Adipose tissue (tissue), 3 donors: ENCODE data around the gene KCNMA1. TPM values are rescaled to one million over a fixed set of nuclear protein-coding genes. Genes with fewer than 3 reads are reported as not detected.

Source experiments
- H3K27ac ChIP-seq: one replicate; pipeline ENCODE4 v1.5.1; 2013; ENCODE audit warnings: low read depth, low read length
- WGBS, 3 donors: extraction: QIAGEN DNeasy Blood & Tissue Kit; methylation state at CpG; one replicate each; pipeline ENCODE4 v1.1.7; 2013; 5-methylcytosine and 5-hydroxymethylcytosine counted together
- polyA plus RNA-seq, 3 donors: library from polyadenylated mRNA; stranded (reverse); fragments of 200-250 nt; gene quantifications; one replicate each; pipeline ENCODE4 v1.2.3, GENCODE V29; 2013
- donor health status: healthy with polysubstance abuse.
- donor health status: Bipolar disorder and iron deficiency.
- donor health status: healthy.

Gene KCNMA1
- polyA plus RNA-seq, 3 donors, result 2.5 to 5.1 (median 3.8) TPM

DNA sequence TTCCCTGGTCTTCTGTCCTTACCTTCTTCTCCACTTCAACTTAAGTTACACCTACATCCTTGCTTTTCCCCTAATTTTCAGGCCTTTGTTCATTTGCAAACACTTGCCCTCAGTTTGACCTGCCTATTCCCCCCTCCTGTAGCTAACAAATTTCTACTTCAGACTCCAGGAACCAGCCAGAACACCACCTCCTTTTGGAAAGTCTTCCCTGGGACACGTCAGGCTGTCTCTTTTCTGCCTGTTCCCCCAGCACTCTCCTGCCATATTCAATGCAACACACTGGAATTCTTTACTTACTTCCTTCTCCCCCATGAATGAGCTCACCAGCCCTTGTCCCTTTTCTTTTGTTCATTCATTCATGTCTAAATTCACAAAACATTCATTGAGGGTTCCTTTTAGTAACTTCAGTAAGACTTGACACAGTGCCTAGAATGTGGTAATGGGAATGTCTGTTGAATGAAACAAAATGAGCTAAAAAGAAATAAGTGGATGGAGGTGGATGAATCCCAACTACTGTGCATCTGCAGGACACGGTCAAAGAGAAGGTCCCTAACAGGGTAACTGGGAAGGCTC is 478.0 kb downstream of the KCNMA1 start:
- H3K27ac ChIP-seq, result no peak overlapping the region
- WGBS, 3 donors, result 54 to 83% (median 63%) methylated on average over 2 of the region's 2 CpGs

DNA sequence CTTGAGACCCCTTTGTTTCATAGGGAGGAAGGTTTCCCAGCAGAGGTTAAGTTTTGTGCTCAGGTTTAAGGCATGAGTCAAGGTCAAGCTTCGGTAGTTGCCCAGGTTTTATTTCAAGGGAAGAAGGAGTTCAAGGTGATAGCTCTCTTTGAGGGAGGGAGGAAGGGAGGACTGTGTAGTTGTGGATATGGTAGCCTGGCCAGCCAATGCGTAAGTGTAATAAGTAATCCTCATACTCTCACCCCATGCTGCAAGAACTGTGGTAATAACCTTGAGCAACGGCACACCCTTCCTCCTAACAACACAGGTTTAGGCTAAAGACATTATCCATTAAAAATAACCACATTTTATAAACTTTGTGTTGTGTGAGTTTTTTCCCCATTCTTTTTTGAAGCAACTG is 478.9 kb downstream of the KCNMA1 start:
- 59 to 70% (median 61%) methylated on average over 3 of the region's 3 CpGs for WGBS, 3 donors
- no peak overlapping the region for H3K27ac ChIP-seq

DNA sequence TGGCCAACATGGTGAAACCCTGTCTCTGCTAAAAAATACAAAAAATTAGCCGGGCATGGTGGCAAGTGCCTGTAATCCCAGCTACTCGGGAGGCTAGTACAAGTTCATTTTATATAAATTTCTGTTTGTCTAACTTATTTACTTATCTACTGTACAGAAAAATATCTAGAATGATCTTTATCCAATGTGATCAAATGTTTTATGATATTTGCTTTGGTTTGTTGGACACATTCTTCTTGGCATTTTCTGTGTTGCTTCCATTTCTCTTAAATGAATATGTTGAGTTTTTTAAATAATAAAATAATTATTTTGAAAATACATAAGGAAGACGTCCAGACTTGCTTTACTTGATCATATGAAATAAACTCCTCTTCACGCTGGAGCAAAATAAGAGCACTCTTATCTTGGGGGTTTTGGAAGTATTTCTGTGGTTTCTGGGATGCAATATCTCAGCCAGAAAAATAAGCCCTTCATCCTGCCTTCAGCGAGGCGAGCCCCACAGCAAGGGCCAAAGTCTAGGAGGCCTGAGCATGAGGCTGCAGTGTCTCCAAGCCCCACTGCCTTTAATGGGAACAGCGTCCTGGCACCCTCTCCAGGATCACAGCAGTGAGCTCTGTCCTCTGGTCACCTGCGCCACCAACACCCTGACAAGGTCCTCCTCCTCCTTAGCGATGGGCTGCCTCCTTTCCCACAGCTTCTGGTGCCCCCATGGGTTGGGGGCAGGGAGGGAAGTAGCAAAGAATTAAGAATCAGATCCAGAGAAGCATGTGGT is 480.2 kb downstream of the KCNMA1 start:
- no peak overlapping the region for H3K27ac ChIP-seq
- 78 to 89% (median 81%) methylated on average over 9 of the region's 9 CpGs for WGBS, 3 donors

- 43 to 65% (median 47%) methylated on average over 5 of the region's 5 CpGs for WGBS, 3 donors
- no peak overlapping the region for H3K27ac ChIP-seq
Observed at GRCh38 chr10:77156406-77156879, 481.2 kb downstream of the KCNMA1 start.

GRCh38 chr10:77152256-77152655 is 485.4 kb downstream of the KCNMA1 start:
- WGBS, 3 donors, result 84 to 100% (median 91%) methylated on average over 1 of the region's 1 CpG
- H3K27ac ChIP-seq, result no peak overlapping the region

- no peak overlapping the region for H3K27ac ChIP-seq
- 89 to 100% (median 90%) methylated on average over 1 of the region's 1 CpG for WGBS, 3 donors
Observed at GRCh38 chr10:77151408-77151807, 486.2 kb downstream of the KCNMA1 start.

GRCh38 chr10:77149706-77150105 is 487.9 kb downstream of the KCNMA1 start:
- 82 to 95% (median 90%) methylated on average over 2 of the region's 2 CpGs for WGBS, 3 donors
- no peak overlapping the region for H3K27ac ChIP-seq

DNA sequence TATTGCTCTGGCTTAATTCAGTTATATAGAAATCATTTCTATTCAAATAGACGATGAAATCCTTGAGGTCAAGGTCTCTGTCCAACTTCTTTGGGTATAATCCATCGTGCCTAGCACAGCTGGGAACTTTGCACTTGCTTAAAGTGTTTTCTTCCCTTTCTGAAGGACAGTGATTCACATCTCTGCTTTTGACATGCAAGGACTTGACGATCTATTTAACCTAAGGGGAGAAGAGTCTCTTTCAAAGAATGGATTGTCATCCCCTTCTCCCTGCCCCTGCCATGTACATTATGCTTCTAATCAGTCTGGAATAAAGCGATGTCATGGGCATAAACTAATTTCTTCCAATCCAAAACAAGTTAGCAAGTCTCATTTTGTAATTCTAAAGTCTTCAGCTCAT is 488.6 kb downstream of the KCNMA1 start:
- H3K27ac ChIP-seq, result no peak overlapping the region
- WGBS, 3 donors, result 89 to 90% (median 89%) methylated on average over 4 of the region's 4 CpGs

GRCh38 chr10:77147871-77148270 is 489.7 kb downstream of the KCNMA1 start:
- no peak overlapping the region for H3K27ac ChIP-seq
- WGBS, 3 donors, result 96 to 100% (median 98%) methylated on average over 1 of the region's 1 CpG

GRCh38 chr10:77146712-77147336 is 490.8 kb downstream of the KCNMA1 start:
- no peak overlapping the region for H3K27ac ChIP-seq
- WGBS, 3 donors, result 76 to 79% (median 77%) methylated on average over 5 of the region's 5 CpGs

GRCh38 chr10:77144656-77145055 is 493.0 kb downstream of the KCNMA1 start:
- 49 to 94% (median 50%) methylated on average over 3 of the region's 3 CpGs for WGBS, 3 donors

DNA sequence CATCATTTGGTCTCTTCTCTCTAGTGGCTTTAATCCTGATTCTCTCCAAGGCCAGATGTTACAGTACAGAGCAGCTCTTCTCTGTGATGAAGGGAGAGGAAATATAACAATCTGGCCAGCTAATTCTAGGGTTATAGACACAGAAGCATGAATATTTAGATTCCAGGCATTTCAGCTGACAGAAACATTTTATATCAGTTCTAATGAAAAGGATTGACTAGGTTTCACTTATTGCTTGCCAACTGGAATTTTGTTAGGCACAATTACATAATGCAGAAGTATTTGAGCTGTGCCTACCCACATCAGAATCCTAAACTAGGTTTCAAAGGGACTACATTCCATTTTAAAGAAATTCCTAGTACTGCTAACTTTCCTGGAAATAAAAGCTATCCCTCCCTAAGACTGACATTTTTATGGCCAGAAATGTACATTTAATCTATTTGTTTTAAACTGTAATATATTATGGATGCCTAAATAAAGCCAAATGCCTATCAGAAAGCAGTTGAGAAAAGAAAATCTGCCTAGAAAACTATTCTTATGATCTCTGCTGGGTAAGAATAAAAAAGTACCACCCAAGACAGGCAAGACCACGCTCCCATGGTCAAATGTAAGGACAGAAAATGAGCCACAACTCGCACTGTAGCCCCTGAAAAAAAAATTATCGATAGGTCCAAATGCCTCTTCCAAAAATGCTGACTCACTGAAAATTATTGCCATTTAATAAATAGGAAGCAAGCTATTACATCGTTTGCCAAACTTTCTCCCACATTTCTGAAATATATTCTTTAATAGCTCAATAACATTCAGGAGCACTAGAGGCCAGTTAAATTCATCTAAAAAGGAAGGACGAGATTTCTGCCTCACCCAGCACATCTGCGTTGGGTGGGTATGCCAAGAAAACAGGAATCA is 498.1 kb downstream of the KCNMA1 start:
- H3K27ac ChIP-seq, result no peak overlapping the region
- 67 to 89% (median 75%) methylated on average over 6 of the region's 6 CpGs for WGBS, 3 donors

More at GRCh38 chr10:77144656-77145055, 493.0 kb downstream of the KCNMA1 start:
- H3K27ac ChIP-seq, result no peak overlapping the region

- H3K27ac ChIP-seq, result no peak overlapping the region
- WGBS, 3 donors, result 84 to 94% (median 84%) methylated on average over 6 of the region's 6 CpGs
Observed at GRCh38 chr10:77138541-77138940, 499.1 kb downstream of the KCNMA1 start.

GRCh38 chr10:77135555-77135954 is 502.1 kb downstream of the KCNMA1 start:
- 94 to 99% (median 96%) methylated on average over 3 of the region's 3 CpGs for WGBS, 3 donors
- no peak overlapping the region for H3K27ac ChIP-seq

DNA sequence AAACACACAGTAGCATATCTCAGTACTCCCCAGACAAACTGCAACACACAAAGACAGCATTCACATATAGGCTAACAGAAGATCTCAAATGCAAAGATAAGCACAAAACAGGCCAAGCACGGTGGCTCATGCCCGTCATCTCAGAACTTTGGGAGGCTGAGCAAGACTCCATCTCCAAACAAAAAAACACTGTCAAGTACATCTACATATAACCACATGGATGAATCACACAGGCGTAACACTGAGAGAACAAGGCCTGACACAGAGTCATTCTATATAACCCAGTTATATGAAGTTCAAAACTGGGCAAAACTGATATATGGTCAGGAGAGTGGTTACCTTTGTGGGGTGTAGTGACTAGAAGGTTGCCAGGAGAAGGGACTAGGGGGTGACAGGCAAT is 506.4 kb downstream of the KCNMA1 start:
- 86 to 98% (median 95%) methylated on average over 3 of the region's 3 CpGs for WGBS, 3 donors

DNA sequence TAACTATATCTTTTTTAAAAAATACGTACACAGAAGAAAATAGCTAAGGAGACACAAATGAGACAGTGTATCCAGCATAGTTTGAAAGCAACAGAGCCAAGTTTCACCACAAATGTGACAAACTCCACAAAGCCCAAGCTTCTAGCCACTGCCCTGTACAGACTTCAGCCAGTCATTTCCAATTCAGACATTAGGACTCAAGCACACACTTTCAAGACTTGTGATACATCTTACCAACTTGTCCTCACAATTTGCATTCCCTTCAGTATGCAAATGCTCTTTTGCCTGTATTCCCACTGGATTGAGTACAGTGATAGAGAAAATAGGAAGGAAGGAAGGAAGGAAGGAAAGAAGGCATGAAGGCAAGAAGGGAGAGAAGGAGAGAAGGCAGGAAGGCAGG is 510.4 kb downstream of the KCNMA1 start:
- no peak overlapping the region for H3K27ac ChIP-seq
- 94 to 100% (median 94%) methylated on average over 1 of the region's 1 CpG for WGBS, 3 donors

More for the DNA sequence above, 506.4 kb downstream of the KCNMA1 start:
- no peak overlapping the region for H3K27ac ChIP-seq

DNA sequence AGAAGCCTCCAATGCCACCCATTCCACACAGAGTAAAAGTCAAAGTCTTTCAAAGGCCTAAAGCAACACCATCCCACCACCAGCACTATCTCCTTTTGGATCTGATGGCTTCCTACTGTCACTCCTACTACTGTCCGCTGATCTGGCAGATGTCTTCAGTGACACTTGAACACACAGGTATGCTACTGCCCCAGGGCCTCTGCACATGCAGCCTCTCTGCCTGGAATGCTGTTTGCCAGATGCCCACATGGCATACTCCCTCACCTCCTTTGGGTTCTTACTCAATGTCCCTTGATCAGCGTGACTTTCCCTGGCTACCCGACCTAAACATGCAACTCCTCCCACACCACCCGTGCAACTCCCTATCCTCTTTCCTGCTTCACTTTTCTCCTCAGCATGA is 512.4 kb downstream of the KCNMA1 start:
- no peak overlapping the region for H3K27ac ChIP-seq
- WGBS, 3 donors, result 88 to 97% (median 90%) methylated on average over 4 of the region's 4 CpGs

DNA sequence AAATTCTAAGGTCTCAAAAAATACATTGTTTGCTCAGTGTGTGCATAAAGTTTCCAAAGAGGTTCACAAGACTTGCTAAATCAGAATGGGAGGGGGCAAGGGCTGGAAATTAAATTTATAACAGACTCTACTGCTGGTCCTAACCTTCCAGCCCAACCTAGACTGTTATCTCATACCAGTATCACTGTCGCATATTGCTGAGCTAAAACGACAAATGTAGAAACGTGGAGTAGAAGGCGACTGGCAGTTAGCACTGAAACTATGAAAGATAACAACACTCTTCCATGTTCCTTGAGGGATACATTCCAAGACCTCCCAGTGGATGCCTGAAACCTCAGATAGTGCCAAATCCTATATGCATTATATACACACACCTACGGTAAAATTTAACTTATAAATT is 514.3 kb downstream of the KCNMA1 start:
- 78 to 91% (median 90%) methylated on average over 5 of the region's 5 CpGs for whole genome bisulfite sequencing, 3 donors
- no peak overlapping the region for H3K27ac ChIP-seq
